Adipocyte (in vitro differentiated cells): ENCODE measurements around the gene ADGRF3.
"Not testable (repeated sequence)": the region's sequence is repeated elsewhere in the genome, so short reads cannot be mapped to it uniquely, and the experiment has no call there.

Source experiments
- DNase-seq: peaks from one replicate; pipeline ENCODE4 v3.0.0-alpha.2; 2015; ENCODE audit warnings: low read depth
- H3K27me3 ChIP-seq: replicated peaks from 2 replicates; pipeline ENCODE4 v1.7.0; 2013; ENCODE audit warnings: mild to moderate bottlenecking, low read length, moderate library complexity; ENCODE audit not compliant: control insufficient read depth, insufficient read depth
- H3K36me3 ChIP-seq: 2 replicates; pipeline ENCODE4 v1.7.0; 2013; ENCODE audit warnings: low read length, mild to moderate bottlenecking, moderate library complexity; ENCODE audit not compliant: control insufficient read depth, insufficient read depth, severe bottlenecking
- H3K4me1 ChIP-seq: 2 replicates; pipeline ENCODE4 v1.7.0; 2013; ENCODE audit warnings: mild to moderate bottlenecking, low read length, moderate library complexity; ENCODE audit not compliant: control insufficient read depth, insufficient read depth
- H3K4me3 ChIP-seq: 2 replicates; pipeline ENCODE4 v1.7.0; 2013; ENCODE audit warnings: mild to moderate bottlenecking, low read length, moderate library complexity
- H3K9ac ChIP-seq: 2 replicates; pipeline ENCODE4 v1.7.0; 2013; ENCODE audit warnings: mild to moderate bottlenecking, low read length, moderate library complexity
- H3K9me3 ChIP-seq: 2 replicates; pipeline ENCODE4 v1.7.0; 2013; ENCODE audit warnings: mild to moderate bottlenecking, low read length, moderate library complexity; ENCODE audit not compliant: control insufficient read depth

Gene ADGRF3

GRCh38 chr2:26364669-26365068 lies 18.1 kb upstream of the ADGRF3 start:
- Histone ChIP-seq H3K4me3 (no peak overlapping the region), H3K27me3 (no peaks in the 10 kb centered on the region), H3K9me3 (no peaks in the 10 kb centered on the region), H3K36me3 (peaks cover 41% of the 10 kb centered on the region), H3K4me1 (peaks cover 10% of the 10 kb centered on the region), H3K9ac (no peak overlapping the region)
- DNase-seq, result no peak

GRCh38 chr2:26363958-26364357 lies 17.4 kb upstream of the ADGRF3 start:
- Histone ChIP-seq H3K9me3 (no peaks in the 10 kb centered on the region), H3K9ac (no peak overlapping the region), H3K27me3 (no peaks in the 10 kb centered on the region), H3K4me3 (no peak overlapping the region), H3K36me3 (peaks cover 38% of the 10 kb centered on the region), H3K4me1 (peaks cover 10% of the 10 kb centered on the region)
- DNase-seq, result no peak

DNA sequence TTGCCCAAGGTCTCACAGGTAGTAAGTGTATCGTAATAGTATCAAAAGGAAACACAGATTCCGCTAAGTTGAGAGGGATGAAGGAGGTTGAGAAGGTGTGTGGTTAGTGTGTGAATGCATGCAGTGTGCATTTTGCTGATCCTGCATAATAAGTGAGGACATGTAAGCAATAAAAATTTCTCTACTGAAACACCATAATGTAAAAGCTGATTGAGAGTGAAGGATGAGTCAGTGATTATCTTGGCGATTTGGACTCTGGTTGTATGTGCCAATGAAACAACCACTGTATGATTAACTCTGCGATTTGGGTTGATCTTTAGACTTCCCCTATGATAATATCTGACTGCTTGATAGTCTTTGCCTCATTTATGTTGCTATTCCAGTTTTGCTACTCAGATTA lies 16.7 kb upstream of the ADGRF3 start:
- H3K4me1 ChIP-seq, result peaks cover 10% of the 10 kb centered on the region
- H3K9ac ChIP-seq, result no peak overlapping the region
- H3K9me3 ChIP-seq, result no peaks in the 10 kb centered on the region
- no peak for DNase-seq
- H3K36me3 ChIP-seq, result peaks cover 34% of the 10 kb centered on the region
- H3K27me3 ChIP-seq, result no peaks in the 10 kb centered on the region
- H3K4me3 ChIP-seq, result no peak overlapping the region

DNA sequence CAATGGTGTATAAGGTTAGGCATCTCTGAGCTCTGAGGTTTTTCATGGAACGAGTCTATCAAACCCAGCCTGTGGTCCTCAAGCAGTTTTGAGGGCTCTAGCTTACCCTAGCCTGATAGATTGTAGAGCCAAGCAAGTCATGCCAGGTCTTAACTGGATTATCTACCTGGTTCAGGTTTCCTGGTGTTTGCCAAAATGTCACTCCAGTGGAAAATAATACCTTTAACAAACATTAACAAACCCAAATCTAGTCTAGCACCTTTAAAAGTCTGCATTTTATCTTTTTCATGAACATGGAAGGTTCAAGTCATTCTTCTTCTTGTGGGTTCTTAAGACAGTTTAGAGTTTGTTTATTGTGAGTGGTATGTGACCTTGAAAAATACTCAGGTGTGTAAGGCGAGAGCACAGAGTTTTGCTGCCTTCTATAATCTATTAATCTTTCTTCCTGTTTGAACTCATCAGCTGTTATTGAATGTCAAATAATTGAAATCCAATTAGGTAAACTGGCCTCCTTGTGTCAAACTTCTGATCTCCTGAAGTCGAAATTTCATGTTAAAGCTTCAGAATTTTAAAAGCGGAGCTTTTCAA lies 13.4 kb upstream of the ADGRF3 start:
- Histone ChIP-seq H3K4me1 (peaks cover 19% of the 10 kb centered on the region), H3K9ac (no peak overlapping the region), H3K4me3 (no peak overlapping the region), H3K36me3 (peaks cover 11% of the 10 kb centered on the region), H3K27me3 (no peaks in the 10 kb centered on the region), H3K9me3 (no peaks in the 10 kb centered on the region)
- no peak for DNase-seq

- H3K36me3 ChIP-seq, result peaks cover 7% of the 10 kb centered on the region
- DNase-seq, result no peak
- no peak overlapping the region for H3K9ac ChIP-seq
- H3K9me3 ChIP-seq, result no peaks in the 10 kb centered on the region
- no peaks in the 10 kb centered on the region for H3K27me3 ChIP-seq
- no peak overlapping the region for H3K4me3 ChIP-seq
- H3K4me1 ChIP-seq, result peaks cover 11% of the 10 kb centered on the region
These were observed 10.2 kb upstream of the ADGRF3 start for GRCh38 chr2:26356771-26357170.

- H3K4me3 ChIP-seq, result no peak overlapping the region
- no peak overlapping the region for H3K9ac ChIP-seq
- DNase-seq, result no peak
These were observed 9.5 kb upstream of the ADGRF3 start for GRCh38 chr2:26356111-26356510.

DNA sequence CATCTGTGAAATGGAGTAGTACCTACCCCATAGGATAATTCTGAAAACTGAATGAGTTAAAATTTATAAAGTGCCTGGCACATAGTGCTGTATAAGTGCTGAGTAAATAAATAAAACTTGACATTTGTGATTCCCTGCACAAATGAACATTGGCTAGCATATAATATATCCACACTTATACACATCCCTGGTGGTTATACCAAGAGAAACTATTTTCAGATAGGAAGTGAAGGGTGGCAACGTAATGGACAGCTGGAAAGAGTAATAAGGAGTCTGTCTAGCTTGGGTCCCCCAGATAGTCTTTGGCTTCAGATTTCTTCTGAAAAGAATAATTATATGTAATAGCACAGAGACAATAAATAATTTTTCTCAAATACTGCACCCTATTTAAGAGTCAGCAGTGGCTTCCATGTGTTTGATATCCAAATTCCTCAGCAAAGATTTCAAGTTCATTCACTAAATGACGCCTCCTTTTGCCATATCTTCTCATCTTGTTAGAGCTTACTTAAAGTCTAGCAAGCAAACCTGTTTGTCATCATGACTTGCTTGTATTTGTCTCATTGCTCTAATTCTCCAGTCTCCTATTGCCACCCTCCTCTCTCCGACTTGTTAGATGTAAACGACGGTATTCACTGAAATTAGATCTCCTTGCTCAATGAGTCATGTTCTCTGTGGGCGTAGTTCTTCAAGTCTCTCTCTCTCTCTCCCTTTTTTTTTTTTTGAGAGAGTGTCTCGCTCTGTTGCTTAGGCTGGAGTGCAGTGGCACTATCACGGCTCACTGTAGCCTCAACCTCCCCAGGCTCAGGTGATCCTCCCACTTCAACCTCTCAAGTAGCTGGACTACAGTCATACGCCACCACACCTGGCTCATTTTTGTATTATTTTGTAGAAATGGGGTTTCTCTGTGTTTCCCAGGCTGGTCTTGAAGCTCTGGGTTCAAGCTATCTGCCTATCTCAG lies 8.7 kb upstream of the ADGRF3 start:
- peak; percentile 96 for DNase-seq
- no peak overlapping the region for H3K9ac ChIP-seq
- peaks cover 11% of the 10 kb centered on the region for H3K4me1 ChIP-seq
- H3K36me3 ChIP-seq, result peaks cover 6% of the 10 kb centered on the region
- H3K9me3 ChIP-seq, result no peaks in the 10 kb centered on the region
- H3K4me3 ChIP-seq, result peak overlapping the region; percentile 40
- no peaks in the 10 kb centered on the region for H3K27me3 ChIP-seq

More at GRCh38 chr2:26356111-26356510, 9.5 kb upstream of the ADGRF3 start:
- no peaks in the 10 kb centered on the region for H3K9me3 ChIP-seq
- H3K27me3 ChIP-seq, result no peaks in the 10 kb centered on the region
- H3K4me1 ChIP-seq, result peaks cover 11% of the 10 kb centered on the region
- H3K36me3 ChIP-seq, result peaks cover 6% of the 10 kb centered on the region

DNA sequence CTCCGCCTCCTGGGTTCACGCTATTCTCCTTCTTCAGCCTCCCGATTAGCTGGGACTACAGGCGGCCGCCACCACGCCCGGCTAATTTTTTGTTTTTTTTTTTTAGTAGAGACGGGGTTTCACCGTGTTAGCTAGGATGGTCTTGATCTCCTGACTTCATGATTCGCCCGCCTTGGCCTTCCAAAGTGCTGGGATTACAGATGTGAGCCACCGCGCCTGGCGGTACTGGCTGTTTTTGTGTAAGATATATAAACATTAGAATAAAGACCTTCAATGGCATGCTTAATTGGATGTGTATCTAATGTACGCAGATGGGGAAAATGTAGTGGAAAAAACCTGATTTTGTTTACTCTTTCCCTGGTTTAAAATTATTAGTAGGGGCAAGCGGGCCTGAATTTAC lies 7.9 kb upstream of the ADGRF3 start:
- not testable (repeated sequence) for H3K9ac ChIP-seq, DNase-seq, H3K9me3 ChIP-seq, H3K4me3 ChIP-seq, H3K36me3 ChIP-seq, H3K27me3 ChIP-seq
- H3K4me1 ChIP-seq, result peaks cover 11% of the 10 kb centered on the region

DNA sequence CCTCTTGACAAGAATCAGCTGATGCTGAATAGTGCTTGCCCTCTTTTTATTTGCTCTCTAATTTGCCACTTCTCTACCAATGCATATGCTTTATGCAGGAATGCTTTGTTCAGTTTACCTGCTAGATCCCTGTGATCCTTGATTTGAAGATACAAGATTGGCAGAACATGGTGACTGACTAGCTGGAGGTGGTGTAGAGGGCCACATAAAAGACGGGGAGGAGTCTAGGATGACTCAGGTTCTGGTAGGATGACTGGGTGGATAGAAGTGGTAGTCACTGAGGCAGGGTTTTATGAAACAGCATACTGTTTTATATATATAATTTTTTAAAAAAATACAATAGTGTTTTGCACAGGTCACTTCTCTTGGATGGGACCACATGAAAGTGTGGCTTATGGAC lies 6.3 kb upstream of the ADGRF3 start:
- Histone ChIP-seq H3K9me3 (no peaks in the 10 kb centered on the region), H3K4me3 (no peak overlapping the region), H3K9ac (no peak overlapping the region), H3K36me3 (peaks cover 6% of the 10 kb centered on the region), H3K4me1 (peaks cover 18% of the 10 kb centered on the region), H3K27me3 (no peaks in the 10 kb centered on the region)
- DNase-seq, result no peak

DNA sequence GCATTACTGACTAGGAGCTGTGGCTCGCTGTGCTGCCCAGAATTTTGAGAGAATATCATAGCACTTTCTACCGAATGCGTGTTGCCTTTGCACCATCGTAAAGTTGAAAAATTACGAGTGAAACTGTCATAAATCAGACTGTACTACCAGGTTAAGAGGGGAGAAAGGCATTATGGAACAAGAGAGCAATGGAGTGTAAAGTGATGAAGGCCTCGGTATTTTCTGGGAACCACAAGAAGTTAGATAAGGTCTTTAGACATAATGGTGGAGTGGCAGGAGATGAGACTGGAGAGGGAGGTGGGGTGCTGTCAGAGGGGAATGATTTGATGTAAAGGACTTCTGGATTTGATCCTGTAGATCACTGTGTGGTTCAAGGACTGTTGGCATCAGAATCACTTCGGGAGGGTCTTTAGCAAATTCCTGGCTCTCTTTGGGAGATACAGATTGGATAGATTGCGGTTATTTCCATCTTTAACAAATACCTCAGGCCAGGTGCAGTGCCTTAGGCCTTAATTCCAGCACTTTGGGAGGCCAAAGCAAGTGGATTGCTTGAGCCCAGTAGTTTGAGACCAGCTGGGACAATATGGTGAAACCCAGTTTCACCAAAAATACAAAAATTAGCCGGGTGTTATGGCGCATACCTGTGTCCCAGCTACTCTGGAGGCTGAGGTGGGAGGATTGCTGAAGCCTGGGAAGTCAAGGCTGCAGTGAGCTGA lies 4.9 kb upstream of the ADGRF3 start:
- DNase-seq, result no peak
- H3K36me3 ChIP-seq, result no peaks in the 10 kb centered on the region
- H3K27me3 ChIP-seq, result no peaks in the 10 kb centered on the region
- peaks cover 27% of the 10 kb centered on the region for H3K4me1 ChIP-seq
- H3K9ac ChIP-seq, result no peak overlapping the region
- H3K4me3 ChIP-seq, result no peak overlapping the region
- H3K9me3 ChIP-seq, result no peaks in the 10 kb centered on the region

DNA sequence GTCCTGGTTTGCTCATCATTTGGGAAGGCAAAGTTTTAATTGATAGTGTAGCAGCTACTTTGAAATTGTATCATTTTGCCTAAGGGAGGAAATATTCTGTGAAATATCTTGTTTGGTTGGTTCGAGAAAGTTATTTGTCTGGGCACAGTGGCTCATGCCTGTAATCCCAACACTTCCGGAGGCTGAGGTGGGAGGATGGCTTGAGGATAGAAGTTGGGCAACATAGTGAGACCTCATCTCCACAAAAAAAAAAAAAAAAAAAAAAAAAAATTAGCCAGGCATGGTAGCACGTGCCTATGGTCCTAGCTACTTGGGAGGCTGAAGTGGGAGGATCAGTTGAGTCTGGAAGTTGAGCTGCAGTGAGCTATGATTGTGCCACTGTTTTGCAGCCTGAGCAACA lies 3.1 kb upstream of the ADGRF3 start:
- no peaks in the 10 kb centered on the region for H3K27me3 ChIP-seq
- H3K4me1 ChIP-seq, result peaks cover 19% of the 10 kb centered on the region
- no peak overlapping the region for H3K4me3 ChIP-seq
- H3K9ac ChIP-seq, result no peak overlapping the region
- no peak for DNase-seq
- no peaks in the 10 kb centered on the region for H3K9me3 ChIP-seq
- no peaks in the 10 kb centered on the region for H3K36me3 ChIP-seq
